CD14-positive monocyte (primary cell): ENCODE results near the gene MTG2. TPM values are rescaled to one million over a fixed set of nuclear protein-coding genes. Genes with fewer than 3 reads are reported as not detected.

Source experiments
- DNase-seq, 3 donors: peaks; one replicate each; pipeline ENCODE4 v3.0.0-alpha.2; 2011 to 2022
- H2AFZ ChIP-seq: 2 replicates; pipeline ENCODE4 v1.6.0; 2012; ENCODE audit warnings: mild to moderate bottlenecking, low read depth, low read length, inconsistent platforms; ENCODE audit not compliant: insufficient read depth, poor library complexity, severe bottlenecking
- H3K27ac ChIP-seq, 2 donors: 1 replicate in 1 of 2; 2 replicates in 1 of 2; pipeline ENCODE4 v1.5.1; 2012 to 2013; ENCODE audit warnings: low read length in 2 of 2, control low read depth in 1 of 2, inconsistent platforms in 1 of 2, low read depth in 1 of 2, mild to moderate bottlenecking in 1 of 2
- H3K27me3 ChIP-seq, 2 donors: one replicate each; pipeline versions ENCODE4 v1.6.0 to v1.6.1; 2011 to 2013; ENCODE audit warnings: low read length in 2 of 2; ENCODE audit not compliant: control insufficient read depth in 2 of 2, insufficient read depth in 2 of 2
- H3K36me3 ChIP-seq, 2 donors: replicated peaks in 1 of 2; 1 replicate in 1 of 2; 2 replicates in 1 of 2; pipeline versions ENCODE4 v1.5.1 to v1.6.1; 2012 to 2013; ENCODE audit warnings: low read length in 2 of 2, control low read depth in 1 of 2, inconsistent platforms in 1 of 2, mild to moderate bottlenecking in 1 of 2; ENCODE audit not compliant: insufficient read depth in 2 of 2, control insufficient read depth in 1 of 2
- H3K4me1 ChIP-seq, 2 donors: 1 replicate in 1 of 2; 2 replicates in 1 of 2; pipeline versions ENCODE4 v1.5.1 to v1.6.1; 2012 to 2013; ENCODE audit warnings: low read length in 2 of 2, control low read depth in 1 of 2, inconsistent platforms in 1 of 2, mild to moderate bottlenecking in 1 of 2, moderate library complexity in 1 of 2; ENCODE audit not compliant: insufficient read depth in 2 of 2, control insufficient read depth in 1 of 2
- H3K4me2 ChIP-seq: replicated peaks from 2 replicates; pipeline ENCODE3; 2012; ENCODE audit warnings: low read length, moderate library complexity, mild to moderate bottlenecking; ENCODE audit not compliant: poor library complexity, severe bottlenecking; ENCODE audit errors: extremely low read depth
- H3K4me3 ChIP-seq, 3 experiments: fragments of 200-600 bp in 1 of 3; sonication (generic) in 1 of 3; replicated peaks in 1 of 3; 1 replicate in 2 of 3; 2 replicates in 1 of 3; pipeline ENCODE4 v1.5.1; 2011 to 2013; ENCODE audit warnings: low read length in 3 of 3, mild to moderate bottlenecking in 3 of 3, control low read depth in 2 of 3, low read depth in 2 of 3, inconsistent platforms in 1 of 3, moderate library complexity in 1 of 3
- H3K79me2 ChIP-seq: 2 replicates; pipeline ENCODE4 v1.6.0; 2012; ENCODE audit warnings: mild to moderate bottlenecking, control low read depth, inconsistent platforms, low read length, moderate library complexity; ENCODE audit not compliant: insufficient read depth
- H3K9ac ChIP-seq: 2 replicates; pipeline ENCODE4 v1.6.0; 2017; ENCODE audit warnings: low read length, mild to moderate bottlenecking; ENCODE audit not compliant: insufficient read depth, poor library complexity, severe bottlenecking
- H3K9me3 ChIP-seq, 2 donors: replicated peaks in 1 of 2; 1 replicate in 1 of 2; 2 replicates in 1 of 2; pipeline versions ENCODE4 v1.5.1 to v1.6.1; 2012 to 2013; ENCODE audit warnings: low read length in 2 of 2, control low read depth in 1 of 2; ENCODE audit not compliant: control insufficient read depth in 1 of 2, insufficient read depth in 1 of 2
- H4K20me1 ChIP-seq: 2 replicates; pipeline ENCODE4 v1.6.0; 2012; ENCODE audit warnings: mild to moderate bottlenecking, low read length, control low read depth, moderate library complexity; ENCODE audit not compliant: insufficient read depth
- H3K27ac Mint-ChIP-seq, 7 donors: one replicate each; pipeline ENCODE4 v1.8.0; 2020; ENCODE audit warnings: mild to moderate bottlenecking in 7 of 7, mixed read lengths in 7 of 7, moderate library complexity in 6 of 7, inconsistent platforms in 2 of 7
- H3K27me3 Mint-ChIP-seq, 3 donors: one replicate each; pipeline ENCODE4 v1.8.0; 2021 to 2022; ENCODE audit warnings: low read depth in 3 of 3, mild to moderate bottlenecking in 3 of 3, mixed read lengths in 3 of 3, moderate library complexity in 3 of 3, inconsistent platforms in 1 of 3
- H3K36me3 Mint-ChIP-seq, 2 donors: one replicate each; pipeline ENCODE4 v1.8.0; 2020; ENCODE audit warnings: mixed read lengths in 2 of 2, inconsistent platforms in 1 of 2, mild to moderate bottlenecking in 1 of 2
- H3K4me1 Mint-ChIP-seq: one replicate; pipeline ENCODE4 v1.8.0; 2020; ENCODE audit warnings: mild to moderate bottlenecking, mixed read lengths
- H3K4me3 Mint-ChIP-seq, 2 donors: one replicate each; pipeline ENCODE4 v1.8.0; 2020; ENCODE audit warnings: mild to moderate bottlenecking in 2 of 2, mixed read lengths in 2 of 2, moderate library complexity in 1 of 2
- H3K9me3 Mint-ChIP-seq, 7 donors: one replicate each; pipeline ENCODE4 v1.8.0; 2020 to 2022; ENCODE audit warnings: mixed read lengths in 7 of 7, mild to moderate bottlenecking in 6 of 7, moderate library complexity in 6 of 7, inconsistent platforms in 2 of 7
- CTCF ChIP-seq: fragments of 200-600 bp; IDR thresholded peaks from one replicate; pipeline ENCODE4 v1.8.0; 2022; ENCODE audit warnings: antibody characterized with exemption, mild to moderate bottlenecking
- WGBS: methylation state at CpG from one replicate; pipeline ENCODE4 v1.1.5; 2013; ENCODE audit warnings: missing lambda C conversion rate; ENCODE audit not compliant: insufficient coverage; 5-methylcytosine and 5-hydroxymethylcytosine counted together
- intact Hi-C, 2 donors: fragments of 100-400 bp; cut with micrococcal nuclease; formaldehyde crosslinking; loops; one replicate each; pipeline versions ENCODE4 v1.15.0 to v1.15.1; 2023
- polyA plus RNA-seq, 3 donors: library from polyadenylated mRNA; depleted of rRNA in 1 of 3; unstranded in 2 of 3; stranded (reverse) in 1 of 3; fragments of 300-500 nt in 2 of 3; fragments of >200 nt in 1 of 3; fragmentation: Illumina TruSeq in 2 of 3; gene quantifications; 1 replicate in 2 of 3; 2 replicates in 1 of 3; pipeline ENCODE4 v1.2.3, GENCODE V29; 2012 to 2021

MTG2 gene
- polyA plus RNA-seq, 3 donors, result 10.8 to 16.1 (median 14.9) TPM

- H3K79me2 ChIP-seq, result peaks cover 11% of the 10 kb centered on the region
- no peak overlapping the region for H3K4me2 ChIP-seq
- no peaks in the 10 kb centered on the region for H3K4me1 ChIP-seq
- no peak for DNase-seq
- no peaks in the 10 kb centered on the region for H3K9me3 ChIP-seq
- Mint-ChIP-seq H3K4me3 (no peak overlapping the region), H3K4me1 (no peaks in the 10 kb centered on the region), H3K36me3 (peaks cover 56 to 78% of the 10 kb centered on the region in 2 donors), H3K27me3 (peaks cover 0 to 5% (median 0%) of the 10 kb centered on the region in 3 donors), H3K27ac (peak overlapping the region in 1 of 7 donors; percentile 20), H3K9me3 (no peaks in the 10 kb centered on the region)
- H3K9ac ChIP-seq, result no peak overlapping the region
- no peak overlapping the region for H3K4me3 ChIP-seq
- no peak for TF ChIP-seq CTCF
- H3K27ac ChIP-seq, result no peak overlapping the region
- H2AFZ ChIP-seq, result no peak overlapping the region
- no CpG with 5 or more reads among the region's 10 CpGs for WGBS
- intact Hi-C loops, result no loop called here
- H3K27me3 ChIP-seq, result no peaks in the 10 kb centered on the region
- H4K20me1 ChIP-seq, result peaks cover 20% of the 10 kb centered on the region
- peaks cover 54 to 91% of the 10 kb centered on the region in 2 donors for H3K36me3 ChIP-seq
Observed at GRCh38 chr20:62196286-62196685, 13.5 kb downstream of the MTG2 start.

- H3K9me3 ChIP-seq, result no peaks in the 10 kb centered on the region
- no peak overlapping the region for H2AFZ ChIP-seq
- peaks cover 10% of the 10 kb centered on the region for H4K20me1 ChIP-seq
- H3K9ac ChIP-seq, result no peak overlapping the region
- Mint-ChIP-seq H3K36me3 (peaks cover 60 to 87% of the 10 kb centered on the region in 2 donors), H3K4me1 (no peaks in the 10 kb centered on the region), H3K27me3 (peaks cover 0 to 5% (median 0%) of the 10 kb centered on the region in 3 donors), H3K27ac (no peak overlapping the region), H3K4me3 (no peak overlapping the region), H3K9me3 (no peaks in the 10 kb centered on the region)
- DNase-seq, result no peak
- H3K79me2 ChIP-seq, result peaks cover 6% of the 10 kb centered on the region
- H3K27me3 ChIP-seq, result no peaks in the 10 kb centered on the region
- 91% methylated on average over 7 of the region's 9 CpGs for WGBS
- H3K27ac ChIP-seq, result no peak overlapping the region
- H3K36me3 ChIP-seq, result peaks cover 63 to 91% of the 10 kb centered on the region in 2 donors
- H3K4me2 ChIP-seq, result no peak overlapping the region
- no peak for TF ChIP-seq CTCF
- no peak overlapping the region for H3K4me3 ChIP-seq
- no peaks in the 10 kb centered on the region for H3K4me1 ChIP-seq
- intact Hi-C loops, result no loop called here
Observed at GRCh38 chr20:62197311-62197710, 14.5 kb downstream of the MTG2 start.
